Anterior cingulate cortex (tissue), 58 donors: ENCODE measurements around the gene WDFY4.
A peak's percentile ranks its signal among the peaks of the same experiment; 100 is the strongest.

Source experiments
- DNase-seq, 58 donors: peaks; one replicate each; lab custom pipeline; 2025; lab: John Stamatoyannopoulos, UW

The WDFY4 gene

GRCh38 chr10:48951707-48952106, 267.0 kb downstream of the WDFY4 start:
- DNase-seq = no peak

- no peak for DNase-seq
These were observed 272.9 kb downstream of the WDFY4 start for GRCh38 chr10:48957361-48958151.

- no peak for DNase-seq
These were observed 274.0 kb downstream of the WDFY4 start for GRCh38 chr10:48958598-48959190.

- DNase-seq = no peak
These were observed 279.4 kb downstream of the WDFY4 start for GRCh38 chr10:48964038-48964437.

GRCh38 chr10:48965460-48965859, 280.8 kb downstream of the WDFY4 start:
- no peak for DNase-seq

GRCh38 chr10:48968036-48968435, 283.4 kb downstream of the WDFY4 start:
- DNase-seq = no peak

GRCh38 chr10:48970046-48970445, 285.4 kb downstream of the WDFY4 start:
- no peak for DNase-seq

GRCh38 chr10:48970654-48971053, 286.0 kb downstream of the WDFY4 start:
- DNase-seq = no peak

- DNase-seq = no peak
These were observed 288.4 kb downstream of the WDFY4 start for GRCh38 chr10:48973065-48973464.

GRCh38 chr10:48974510-48975156, 290.0 kb downstream of the WDFY4 start:
- no peak for DNase-seq

- DNase-seq = peak in 3 of 58 donors; percentile 5 to 12 (median 6)
These were observed 291.5 kb downstream of the WDFY4 start for GRCh38 chr10:48976196-48976595.

- DNase-seq = no peak
These were observed 293.6 kb downstream of the WDFY4 start for GRCh38 chr10:48978318-48978717.

GRCh38 chr10:48981310-48981907, 296.7 kb downstream of the WDFY4 start:
- DNase-seq = peak in 32 of 58 donors; percentile 5 to 51 (median 18)

- no peak for DNase-seq
These were observed 297.9 kb downstream of the WDFY4 start for GRCh38 chr10:48982584-48982983.

GRCh38 chr10:48983648-48984351, 299.1 kb downstream of the WDFY4 start:
- DNase-seq = no peak

- no peak for DNase-seq
These were observed 301.0 kb downstream of the WDFY4 start for GRCh38 chr10:48985621-48986158.

GRCh38 chr10:48990226-48990625, 305.6 kb downstream of the WDFY4 start:
- peak in 3 of 58 donors; percentile 15 to 49 (median 20) for DNase-seq

- DNase-seq = no peak
These were observed 309.0 kb downstream of the WDFY4 start for GRCh38 chr10:48993627-48994026.

- no peak for DNase-seq
These were observed 311.7 kb downstream of the WDFY4 start for GRCh38 chr10:48996329-48996728.

GRCh38 chr10:48999346-48999745, 314.7 kb downstream of the WDFY4 start:
- no peak for DNase-seq
